Parathyroid adenoma (tissue), 2 donors: ENCODE measurements around the gene DHDDS.

ENCODE experiments used
- H2AFZ ChIP-seq: fragments of 300-600 bp; sonication (generic); one replicate; pipeline ENCODE4 v1.7.0; 2017; ENCODE audit warnings: antibody characterized with exemption, mild to moderate bottlenecking
- H3K27ac ChIP-seq: fragments of 300-600 bp; sonication (generic); one replicate; pipeline ENCODE4 v1.7.0; 2017
- H3K27me3 ChIP-seq: fragments of 300-600 bp; sonication (generic); one replicate; pipeline ENCODE4 v1.7.0; 2017; ENCODE audit warnings: low read length; ENCODE audit not compliant: control insufficient read depth, insufficient read depth
- H3K36me3 ChIP-seq: fragments of 300-600 bp; sonication (generic); one replicate; pipeline ENCODE4 v1.7.0; 2017; ENCODE audit warnings: low read length; ENCODE audit not compliant: control insufficient read depth, insufficient read depth
- H3K4me1 ChIP-seq: fragments of 300-600 bp; sonication (generic); one replicate; pipeline ENCODE4 v1.7.0; 2017; ENCODE audit warnings: control low read depth
- H3K4me2 ChIP-seq: fragments of 300-600 bp; sonication (generic); one replicate; pipeline ENCODE4 v1.7.0; 2017; ENCODE audit warnings: low read length
- H3K4me3 ChIP-seq: fragments of 300-600 bp; sonication (generic); one replicate; pipeline ENCODE4 v1.7.0; 2017; ENCODE audit warnings: low read depth, low read length
- H3K79me2 ChIP-seq: fragments of 300-600 bp; sonication (generic); one replicate; pipeline ENCODE4 v1.7.0; 2017; ENCODE audit warnings: control low read depth
- H3K9ac ChIP-seq: fragments of 300-600 bp; sonication (generic); one replicate; pipeline ENCODE4 v1.7.0; 2017; ENCODE audit warnings: mild to moderate bottlenecking
- H3K9me3 ChIP-seq: fragments of 300-600 bp; sonication (generic); one replicate; pipeline ENCODE4 v1.7.0; 2017; ENCODE audit warnings: low read length; ENCODE audit not compliant: control insufficient read depth
- CTCF ChIP-seq: fragments of 300-600 bp; sonication (generic); IDR thresholded peaks from one replicate; pipeline ENCODE4 v1.7.0; 2017; ENCODE audit warnings: antibody characterized with exemption, mild to moderate bottlenecking
- donor health status: primary hyperparathyroidism.

Gene DHDDS

GRCh38 chr1:26432793-26433192 is 672 bp downstream of the DHDDS start:
- H2AFZ ChIP-seq: peak overlapping the region; percentile 89
- H3K9ac ChIP-seq: no peak overlapping the region
- H3K4me3 ChIP-seq: peak overlapping the region; percentile 91
- no peaks in the 10 kb centered on the region for H3K36me3 ChIP-seq
- H3K79me2 ChIP-seq: no peaks in the 10 kb centered on the region
- H3K27me3 ChIP-seq: no peaks in the 10 kb centered on the region
- H3K4me1 ChIP-seq: no peaks in the 10 kb centered on the region
- H3K27ac ChIP-seq: peak overlapping the region; percentile 65
- H3K4me2 ChIP-seq: peak overlapping the region; percentile 78
- H3K9me3 ChIP-seq: no peaks in the 10 kb centered on the region
- no peak for TF ChIP-seq CTCF

GRCh38 chr1:26434161-26434752 is 2.1 kb downstream of the DHDDS start:
- no peaks in the 10 kb centered on the region for H3K36me3 ChIP-seq
- no peak overlapping the region for H3K4me3 ChIP-seq
- TF ChIP-seq CTCF: no peak
- H3K9me3 ChIP-seq: no peaks in the 10 kb centered on the region
- H3K9ac ChIP-seq: no peak overlapping the region
- no peak overlapping the region for H3K4me2 ChIP-seq
- no peaks in the 10 kb centered on the region for H3K4me1 ChIP-seq
- H2AFZ ChIP-seq: no peak overlapping the region
- H3K27ac ChIP-seq: no peak overlapping the region
- H3K79me2 ChIP-seq: no peaks in the 10 kb centered on the region
- no peaks in the 10 kb centered on the region for H3K27me3 ChIP-seq

- H3K4me2 ChIP-seq: no peak overlapping the region
- H2AFZ ChIP-seq: no peak overlapping the region
- no peak overlapping the region for H3K9ac ChIP-seq
- no peak for TF ChIP-seq CTCF
- H3K4me3 ChIP-seq: no peak overlapping the region
- H3K27me3 ChIP-seq: no peaks in the 10 kb centered on the region
- H3K79me2 ChIP-seq: no peaks in the 10 kb centered on the region
- H3K27ac ChIP-seq: no peak overlapping the region
- no peaks in the 10 kb centered on the region for H3K36me3 ChIP-seq
- no peaks in the 10 kb centered on the region for H3K9me3 ChIP-seq
- no peaks in the 10 kb centered on the region for H3K4me1 ChIP-seq
These were observed 5.9 kb downstream of the DHDDS start for GRCh38 chr1:26438041-26438440.

DNA sequence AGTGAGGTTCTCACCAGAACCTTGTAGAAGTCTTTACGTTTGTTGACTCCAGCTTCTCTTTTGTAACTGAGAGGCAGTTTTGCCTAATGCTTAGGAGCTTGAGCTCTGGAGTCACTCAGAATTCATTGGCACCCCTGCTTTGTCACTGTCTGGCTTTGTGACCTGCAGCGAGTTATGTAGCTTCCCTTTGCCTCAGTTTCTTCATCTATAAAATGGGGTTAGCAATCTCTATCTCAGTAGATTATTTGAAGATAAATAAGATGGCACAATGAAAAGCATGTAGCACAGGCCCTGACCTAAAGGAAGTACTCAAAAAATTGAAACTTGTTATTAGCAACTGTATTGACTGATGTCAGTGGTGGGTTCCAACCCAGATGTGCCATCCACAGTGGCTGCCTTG is 8.1 kb downstream of the DHDDS start:
- Histone ChIP-seq H3K9ac (no peak overlapping the region), H3K36me3 (no peaks in the 10 kb centered on the region), H3K79me2 (no peaks in the 10 kb centered on the region), H3K27me3 (no peaks in the 10 kb centered on the region), H3K9me3 (no peaks in the 10 kb centered on the region), H3K4me3 (no peak overlapping the region), H3K4me2 (no peak overlapping the region), H3K4me1 (no peaks in the 10 kb centered on the region), H2AFZ (no peak overlapping the region), H3K27ac (no peak overlapping the region)
- no peak for TF ChIP-seq CTCF

DNA sequence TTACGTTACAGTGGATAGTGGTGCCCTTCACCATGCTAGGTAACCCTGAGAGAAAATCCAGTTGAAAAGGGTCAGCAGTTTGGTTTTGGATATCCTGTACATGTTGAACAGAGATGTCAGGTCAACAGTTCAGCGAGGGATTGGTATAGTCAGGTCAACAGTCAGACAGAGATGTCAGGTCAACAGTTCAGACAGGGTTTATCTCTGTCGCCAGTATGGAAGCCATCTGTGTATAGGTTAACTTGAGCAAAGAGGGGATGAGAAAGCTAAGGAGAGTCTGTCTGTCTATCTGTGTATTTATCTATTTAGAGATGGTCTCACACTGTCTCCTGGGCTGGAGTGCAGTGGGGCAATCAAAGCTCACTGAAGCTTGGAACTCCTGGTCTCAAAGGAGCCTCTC is 17.7 kb downstream of the DHDDS start:
- Histone ChIP-seq H3K79me2 (no peaks in the 10 kb centered on the region), H3K27me3 (no peaks in the 10 kb centered on the region), H3K4me1 (no peaks in the 10 kb centered on the region), H3K4me2 (no peak overlapping the region), H3K4me3 (no peak overlapping the region), H3K27ac (no peak overlapping the region), H3K9ac (no peak overlapping the region), H3K9me3 (no peaks in the 10 kb centered on the region), H2AFZ (no peak overlapping the region), H3K36me3 (no peaks in the 10 kb centered on the region)
- no peak for TF ChIP-seq CTCF
